T-helper 2 cell (primary cell): ENCODE data around the gene PHKG2.
A peak's percentile ranks its signal among the peaks of the same experiment; 100 is the strongest.

Experiments
- DNase-seq, 5 experiments: peaks; one replicate each; pipeline versions ENCODE4 v3.0.0 to v3.0.0-alpha.2; 2012 to 2022

The PHKG2 gene

GRCh38 chr16:30775392-30776188 lies 27.4 kb downstream of the PHKG2 start:
- DNase-seq = peak in 4 of 5 experiments; percentile 24 to 71 (median 34)

DNA sequence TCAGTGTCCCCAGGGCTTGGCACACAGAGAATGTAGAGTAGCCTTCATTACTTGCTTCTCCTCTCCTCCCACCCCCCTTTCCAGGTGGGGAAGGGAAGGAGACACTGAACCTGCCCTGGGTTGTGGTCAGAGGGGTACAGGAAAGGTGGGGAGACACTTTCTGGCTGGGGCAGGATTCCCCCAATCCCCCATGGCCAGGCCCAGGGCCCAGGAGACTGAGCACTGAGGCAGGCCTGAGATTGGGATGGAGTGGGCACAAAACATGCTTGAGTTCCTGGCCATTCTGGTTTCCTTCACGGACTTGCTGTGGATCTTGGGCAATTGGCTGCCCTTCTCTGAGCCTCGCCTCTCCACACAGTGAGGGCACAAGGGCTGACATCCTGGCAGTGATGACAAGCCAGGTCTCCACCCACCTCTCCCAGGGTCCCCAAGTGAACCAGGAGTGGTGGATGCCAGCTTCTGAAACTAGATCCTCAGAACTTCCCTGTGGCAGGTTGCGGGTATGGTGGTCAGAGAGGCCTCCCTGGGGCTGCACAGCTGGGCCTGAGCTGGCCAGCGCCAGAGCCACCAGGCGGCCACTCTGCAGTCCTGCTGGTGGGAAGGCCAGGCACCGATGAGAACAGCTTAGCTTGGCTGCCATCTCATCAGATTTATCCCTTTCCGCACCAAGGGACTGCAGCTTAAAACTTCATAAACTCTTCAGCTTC lies 29.5 kb downstream of the PHKG2 start:
- DNase-seq = no peak

DNA sequence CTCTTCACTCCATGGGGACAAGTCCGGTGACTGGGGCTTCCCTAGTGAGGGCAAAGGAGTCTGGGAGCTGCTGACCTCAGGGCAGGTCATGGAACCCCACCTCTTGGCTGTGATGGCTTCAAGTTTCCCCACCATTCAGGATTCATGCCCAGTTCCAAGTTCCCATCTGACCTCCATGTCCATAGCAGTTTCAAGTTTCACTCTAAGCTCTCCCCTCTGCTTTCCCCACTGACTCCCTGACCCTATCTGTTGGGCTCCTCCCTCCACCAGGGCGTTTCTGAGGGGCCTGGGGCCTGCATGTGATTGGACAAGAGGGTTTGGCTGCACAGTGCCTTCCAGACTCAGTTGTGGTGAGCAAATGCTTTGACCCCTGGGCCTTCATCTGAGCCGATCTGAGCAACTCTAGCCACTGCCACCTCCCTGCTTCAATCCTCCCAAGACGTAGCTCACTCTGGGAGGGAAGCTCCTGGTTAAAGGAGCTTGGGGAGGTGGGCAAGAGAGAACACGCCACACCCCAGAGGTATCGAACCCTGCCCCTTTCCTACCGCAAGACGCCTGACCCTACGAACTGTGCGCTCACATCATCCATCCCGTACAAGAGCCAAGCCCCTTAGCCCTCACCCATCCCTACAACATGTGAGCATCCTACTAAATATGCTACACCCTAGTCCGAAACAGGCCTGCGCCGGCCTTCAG lies 30.5 kb downstream of the PHKG2 start:
- DNase-seq = no peak

DNA sequence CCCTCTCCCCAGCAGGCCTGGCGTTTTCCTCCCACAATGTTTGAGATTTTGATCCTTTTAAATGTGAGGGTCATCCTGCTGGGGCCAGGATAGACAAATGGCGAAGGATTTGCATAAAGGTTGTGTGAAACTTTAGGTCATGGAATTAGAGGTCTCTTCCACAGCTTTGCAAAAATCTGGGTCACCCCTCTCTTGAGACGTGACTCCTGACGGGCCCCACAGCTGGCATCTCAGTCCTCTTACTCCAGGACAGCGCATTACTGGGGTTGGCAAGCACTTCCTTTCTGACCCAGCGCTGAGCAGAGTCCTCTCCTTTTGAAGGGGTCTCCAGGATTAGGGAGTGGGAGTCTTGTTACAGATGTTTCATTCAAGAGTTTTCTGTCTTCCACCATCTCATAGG lies 31.4 kb downstream of the PHKG2 start:
- DNase-seq = no peak

DNA sequence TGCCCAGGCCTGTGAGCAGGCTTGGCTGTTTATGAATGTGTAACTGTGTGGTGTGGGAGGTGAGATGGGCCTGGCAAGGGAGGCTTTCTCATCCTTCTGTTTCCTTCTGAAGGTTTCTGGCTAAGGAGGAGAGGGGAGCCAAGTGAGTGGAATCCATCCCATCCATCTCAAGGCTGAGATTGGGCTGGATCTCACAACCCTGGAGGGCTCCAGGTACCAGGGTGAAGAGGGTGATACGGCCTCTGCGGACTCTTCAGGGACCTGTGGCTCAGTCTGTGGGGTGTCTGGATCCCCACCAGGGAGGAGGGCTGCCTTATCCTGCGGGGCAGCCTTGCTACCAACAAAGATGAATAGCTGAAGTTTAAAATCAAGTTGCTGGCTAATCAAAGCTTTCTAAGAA lies 31.8 kb downstream of the PHKG2 start:
- no peak for DNase-seq

GRCh38 chr16:30780549-30780948 lies 32.3 kb downstream of the PHKG2 start:
- no peak for DNase-seq

DNA sequence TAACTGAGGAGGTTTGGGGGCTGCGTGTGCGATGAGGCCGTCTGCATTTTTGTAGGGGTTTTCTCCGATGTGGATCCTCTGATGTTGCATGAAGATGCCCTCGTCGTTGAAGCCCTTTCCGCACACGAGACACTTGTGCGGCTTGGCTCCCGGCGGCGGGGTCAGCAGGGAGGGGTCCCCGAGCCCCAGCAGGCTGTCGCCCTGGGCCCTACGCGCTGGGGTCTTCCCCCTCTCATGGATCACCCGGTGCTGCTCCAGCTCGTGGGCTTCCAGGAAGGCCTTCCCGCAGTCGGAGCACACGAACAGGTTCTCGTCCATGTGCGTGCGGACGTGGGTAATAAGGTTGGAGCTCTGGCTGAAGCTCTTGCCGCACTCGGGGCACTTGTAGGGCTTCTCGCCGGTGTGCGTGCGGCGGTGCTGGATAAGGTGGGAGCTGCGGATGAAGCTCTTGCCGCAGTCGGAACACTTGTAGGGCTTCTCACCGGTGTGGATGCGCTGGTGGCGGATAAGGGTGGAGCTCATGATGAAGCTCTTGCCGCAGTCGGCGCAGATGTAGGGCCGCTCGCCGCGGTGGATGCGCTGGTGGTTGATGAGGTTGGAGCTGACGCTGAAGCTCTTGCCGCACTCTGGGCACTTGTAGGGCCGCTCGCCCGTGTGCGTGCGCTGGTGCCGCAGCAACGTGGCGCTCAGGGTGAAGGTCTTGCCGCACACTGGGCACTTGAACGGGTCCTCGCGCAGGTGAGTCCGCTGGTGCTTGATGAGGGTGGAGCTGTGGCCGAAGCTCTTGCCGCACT lies 34.5 kb downstream of the PHKG2 start:
- DNase-seq = no peak

GRCh38 chr16:30783280-30784109 lies 35.3 kb downstream of the PHKG2 start:
- no peak for DNase-seq

- no peak for DNase-seq
These were observed 36.0 kb downstream of the PHKG2 start for GRCh38 chr16:30784215-30784614.

GRCh38 chr16:30785126-30786106 lies 37.2 kb downstream of the PHKG2 start:
- no peak for DNase-seq

DNA sequence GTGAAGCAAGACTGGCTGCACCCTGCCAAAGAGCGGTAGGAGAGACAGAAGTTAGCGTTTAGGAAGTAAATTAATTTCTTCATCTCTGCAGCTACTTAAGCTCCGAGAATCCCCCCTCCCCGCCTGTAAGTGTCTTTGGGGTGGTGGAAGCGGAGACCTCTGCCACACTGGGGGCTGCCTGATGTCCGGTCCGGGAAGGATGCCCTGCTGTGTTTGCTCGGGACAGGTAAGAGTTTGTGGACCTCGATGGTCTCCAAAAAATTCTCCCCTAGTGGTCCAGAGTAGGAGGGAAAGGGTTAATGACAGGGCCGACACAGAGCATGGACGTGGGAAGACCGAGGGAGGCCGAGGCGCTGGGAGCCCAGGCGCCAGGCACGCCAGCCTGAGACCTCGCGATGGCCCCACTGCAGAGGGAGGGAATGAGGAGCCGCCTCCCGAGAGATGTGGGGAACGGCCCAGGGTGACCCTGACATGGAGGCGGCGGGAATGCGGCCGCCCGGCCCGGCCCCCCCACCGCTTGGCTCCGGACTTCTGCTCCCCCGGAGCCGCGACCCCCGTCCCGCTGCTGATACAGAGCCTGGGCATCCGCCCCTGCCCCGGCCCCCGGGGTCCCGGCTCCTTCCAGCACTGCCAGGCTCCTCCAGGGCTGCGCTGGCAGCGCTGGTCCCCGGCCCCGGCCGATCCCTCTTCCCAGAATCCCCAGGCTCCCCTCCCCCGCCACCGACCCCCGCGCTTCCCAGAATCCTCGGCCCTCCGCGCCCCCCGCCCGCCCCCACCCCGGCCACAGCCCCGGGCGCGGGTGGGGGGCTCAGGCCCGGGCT lies 38.1 kb downstream of the PHKG2 start:
- DNase-seq = no peak

- no peak for DNase-seq
These were observed 38.8 kb downstream of the PHKG2 start, which contains the start of gene ZNF629 for GRCh38 chr16:30786936-30787612. TSS of gene ZNF629 (minus strand) at chr16:30787205. CDS start at chr16:30784482, 2,723 bp downstream.

- DNase-seq = no peak
These were observed 39.6 kb downstream of the PHKG2 start for GRCh38 chr16:30787613-30788378.

DNA sequence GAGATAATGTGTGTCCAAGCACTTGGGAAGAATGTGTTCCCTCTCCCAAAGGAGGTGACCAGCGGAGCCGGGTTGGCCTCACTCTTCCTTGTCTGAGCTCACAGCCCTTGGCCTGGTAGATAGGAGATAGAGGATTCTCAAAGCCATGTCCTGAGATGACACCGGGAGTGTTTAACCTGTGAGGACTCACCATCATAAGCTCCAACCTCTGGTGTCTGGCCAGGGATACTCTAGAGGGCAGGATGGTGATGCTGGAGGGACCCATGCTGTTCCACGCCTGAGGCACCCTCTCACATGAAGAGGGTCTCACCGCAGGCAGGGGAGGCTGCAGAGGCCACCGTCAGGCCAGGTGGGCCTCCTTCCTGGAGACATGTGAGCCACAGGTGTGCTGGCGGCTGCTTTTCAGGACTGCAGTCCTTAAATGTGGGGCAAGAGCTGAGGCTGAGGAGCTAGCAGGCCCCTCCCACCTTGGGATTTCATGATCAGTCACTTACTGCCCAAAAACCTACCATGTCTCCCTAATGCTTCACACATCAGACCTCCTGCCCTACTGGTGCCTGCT lies 45.4 kb downstream of the PHKG2 start:
- no peak for DNase-seq

- DNase-seq = no peak
These were observed 46.4 kb downstream of the PHKG2 start for GRCh38 chr16:30794634-30795033.

DNA sequence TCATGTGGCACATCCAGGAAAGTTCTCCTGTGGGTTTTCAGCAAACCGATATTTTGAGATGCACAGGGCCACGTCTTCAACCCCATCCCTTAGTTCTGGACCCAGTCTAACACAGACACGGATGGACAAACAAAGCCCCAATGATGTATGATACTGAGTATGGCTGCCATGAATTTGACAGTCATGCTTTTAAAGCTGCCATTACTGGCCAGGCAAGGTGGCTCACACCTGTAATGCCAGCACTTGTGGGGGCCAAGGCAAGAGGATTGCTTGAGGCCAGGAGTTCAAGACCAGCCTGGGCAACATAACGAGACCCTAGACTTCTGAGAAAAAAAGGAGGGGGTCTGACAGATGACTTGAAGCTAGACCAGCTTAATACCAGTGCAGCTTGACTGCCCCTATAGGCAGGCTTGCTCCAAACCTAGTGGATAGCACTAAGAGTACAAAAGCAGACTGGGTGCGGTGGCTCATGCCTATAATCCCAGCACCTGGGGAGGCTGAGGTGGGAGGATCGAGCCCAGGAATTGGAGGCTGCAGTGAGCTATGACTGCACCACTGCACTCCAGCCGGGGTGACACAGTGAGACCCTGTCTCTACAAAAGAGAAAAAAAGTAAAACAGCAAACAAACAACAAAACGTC lies 49.6 kb downstream of the PHKG2 start:
- no peak for DNase-seq
